ENCODE results near the gene WNT3A.
"Not testable (repeated sequence)": the region's sequence is repeated elsewhere in the genome, so short reads cannot be mapped to it uniquely, and the experiment has no call there.

The WNT3A gene

GRCh38 chr1:228006786-228007048 is at the start of gene WNT3A:
TSS of gene WNT3A (plus strand) at chr1:228006998. CDS start at chr1:228007129, 131 bp downstream.
- DNase-seq: no peak
- Mint-ChIP-seq H3K36me3 (no peaks in the 10 kb centered on the region), H3K4me3 (no peak within 1 kb of the TSS), H3K9me3 (no peaks in the 10 kb centered on the region), H3K27me3 (peaks cover 93% of the 10 kb centered on the region), H3K4me1 (peaks cover 18% of the 10 kb centered on the region), H3K27ac (no peak within 1 kb of the TSS)
- CTCF ChIA-PET: no interaction called here

GRCh38 chr1:227958617-227959324 is 48.0 kb upstream of the WNT3A start:
- Mint-ChIP-seq H3K9me3 (no peaks in the 10 kb centered on the region), H3K27me3 (peaks cover 54% of the 10 kb centered on the region), H3K36me3 (no peaks in the 10 kb centered on the region), H3K4me1 (peaks cover 12% of the 10 kb centered on the region), H3K27ac (no peak overlapping the region), H3K4me3 (no peak overlapping the region)
- no peak for DNase-seq
- CTCF ChIA-PET: interaction anchor here (2.6 kb wide), 1 partner anchor 196 kb away, joined by 10 read pairs; no protein-coding TSS in a partner anchor

- no peak for DNase-seq
- Mint-ChIP-seq H3K4me3 (no peak overlapping the region), H3K27me3 (peaks cover 48% of the 10 kb centered on the region), H3K9me3 (no peaks in the 10 kb centered on the region), H3K27ac (no peak overlapping the region), H3K36me3 (no peaks in the 10 kb centered on the region), H3K4me1 (peaks cover 12% of the 10 kb centered on the region)
- CTCF ChIA-PET: interaction anchor here (2.6 kb wide), 1 partner anchor 197 kb away, joined by 10 read pairs; no protein-coding TSS in a partner anchor
These were observed 47.4 kb upstream of the WNT3A start for GRCh38 chr1:227959325-227959860.

GRCh38 chr1:227961651-227962466 is 44.9 kb upstream of the WNT3A start:
- Mint-ChIP-seq H3K4me3 (no peak overlapping the region), H3K9me3 (no peaks in the 10 kb centered on the region), H3K27ac (no peak overlapping the region), H3K27me3 (peaks cover 43% of the 10 kb centered on the region), H3K4me1 (peaks cover 12% of the 10 kb centered on the region), H3K36me3 (no peaks in the 10 kb centered on the region)
- CTCF ChIA-PET: no interaction called here
- no peak for DNase-seq

- CTCF ChIA-PET, H3K36me3 Mint-ChIP-seq, H3K27me3 Mint-ChIP-seq, H3K9me3 Mint-ChIP-seq, H3K4me1 Mint-ChIP-seq, H3K27ac Mint-ChIP-seq, DNase-seq, H3K4me3 Mint-ChIP-seq: not testable (repeated sequence)
These were observed 40.1 kb upstream of the WNT3A start for GRCh38 chr1:227966733-227967132.

GRCh38 chr1:227967815-227968214 is 39.0 kb upstream of the WNT3A start:
- H3K27ac Mint-ChIP-seq, DNase-seq, H3K36me3 Mint-ChIP-seq, H3K4me3 Mint-ChIP-seq, H3K9me3 Mint-ChIP-seq, H3K27me3 Mint-ChIP-seq, H3K4me1 Mint-ChIP-seq: not testable (repeated sequence)
- CTCF ChIA-PET: interaction anchor here (0.7 kb wide), 1 partner anchor 236 kb away, joined by 3 read pairs; no protein-coding TSS in a partner anchor

- DNase-seq, CTCF ChIA-PET, H3K27me3 Mint-ChIP-seq, H3K36me3 Mint-ChIP-seq, H3K4me1 Mint-ChIP-seq, H3K9me3 Mint-ChIP-seq, H3K4me3 Mint-ChIP-seq: not testable (repeated sequence)
- peak overlapping the region; percentile 51 for H3K27ac Mint-ChIP-seq
These were observed 36.5 kb upstream of the WNT3A start for GRCh38 chr1:227970076-227970995.

- H3K36me3 Mint-ChIP-seq, CTCF ChIA-PET, H3K27me3 Mint-ChIP-seq, H3K4me3 Mint-ChIP-seq, H3K27ac Mint-ChIP-seq, H3K9me3 Mint-ChIP-seq, DNase-seq, H3K4me1 Mint-ChIP-seq: not testable (repeated sequence)
These were observed 35.6 kb upstream of the WNT3A start for GRCh38 chr1:227971216-227971615.

- H3K4me3 Mint-ChIP-seq, H3K36me3 Mint-ChIP-seq, H3K9me3 Mint-ChIP-seq, H3K27ac Mint-ChIP-seq, DNase-seq, CTCF ChIA-PET, H3K27me3 Mint-ChIP-seq, H3K4me1 Mint-ChIP-seq: not testable (repeated sequence)
These were observed 35.0 kb upstream of the WNT3A start for GRCh38 chr1:227971643-227972282.

- H3K27ac Mint-ChIP-seq, H3K36me3 Mint-ChIP-seq, H3K27me3 Mint-ChIP-seq, H3K4me1 Mint-ChIP-seq, H3K9me3 Mint-ChIP-seq, H3K4me3 Mint-ChIP-seq, DNase-seq, CTCF ChIA-PET: not testable (repeated sequence)
These were observed 34.5 kb upstream of the WNT3A start for GRCh38 chr1:227972283-227972679.

GRCh38 chr1:227972843-227973374 is 33.9 kb upstream of the WNT3A start:
- DNase-seq, H3K4me1 Mint-ChIP-seq, H3K36me3 Mint-ChIP-seq, CTCF ChIA-PET, H3K9me3 Mint-ChIP-seq, H3K4me3 Mint-ChIP-seq, H3K27me3 Mint-ChIP-seq, H3K27ac Mint-ChIP-seq: not testable (repeated sequence)

GRCh38 chr1:227973724-227974288 is 33.0 kb upstream of the WNT3A start:
- H3K27me3 Mint-ChIP-seq, H3K4me3 Mint-ChIP-seq, H3K9me3 Mint-ChIP-seq, H3K4me1 Mint-ChIP-seq, H3K36me3 Mint-ChIP-seq, CTCF ChIA-PET, H3K27ac Mint-ChIP-seq, DNase-seq: not testable (repeated sequence)

GRCh38 chr1:227975583-227976283 is 31.1 kb upstream of the WNT3A start:
- H3K27me3 Mint-ChIP-seq, H3K27ac Mint-ChIP-seq, CTCF ChIA-PET, H3K4me3 Mint-ChIP-seq, H3K9me3 Mint-ChIP-seq, DNase-seq, H3K36me3 Mint-ChIP-seq, H3K4me1 Mint-ChIP-seq: not testable (repeated sequence)

Measured in activated naive CD4-positive, alpha-beta T cell treated with anti-CD3 and anti-CD28 coated beads, Interleukin-2, amount 10 ng/mL, durations not matched to agents 7 days and 5 days (primary cell).